H54 (cell line): ENCODE measurements around the gene AFF2.

Source experiments
- DNase-seq: peaks from one replicate; pipeline ENCODE4 v3.0.0; 2011; ENCODE audit warnings: low spot score, mixed read lengths; ENCODE audit not compliant: insufficient read length
- FAIRE-seq: peaks from 3 replicates; lab custom pipeline; 2011; peaks lifted over from hg19 to GRCh38; lab: Jason Lieb, UNC
- POLR2A ChIP-seq: IDR thresholded peaks from 2 replicates; pipeline ENCODE4 v1.6.1; 2011; ENCODE audit warnings: low read depth, mild to moderate bottlenecking, low read length

The AFF2 gene

GRCh38 chrX:148500423-148501385 is at the start of gene AFF2:
Gene AFF2 (plus strand): TSS chrX:148500617. CDS start chrX:148501098, 481 bp downstream.
- FAIRE-seq (no peak), DNase-seq (no peak)
- TF ChIP-seq POLR2A, result no peak

GRCh38 chrX:148457279-148457678 is 43.1 kb upstream of the AFF2 start:
- no peak for TF ChIP-seq POLR2A
- DNase-seq (no peak), FAIRE-seq (no peak)

GRCh38 chrX:148459343-148459742 is 41.1 kb upstream of the AFF2 start:
- no peak for FAIRE-seq
- TF ChIP-seq POLR2A, result no peak

GRCh38 chrX:148466292-148466691 is 34.1 kb upstream of the AFF2 start:
- no peak for DNase-seq
- no peak for FAIRE-seq
- TF ChIP-seq POLR2A, result no peak

More at GRCh38 chrX:148459343-148459742, 41.1 kb upstream of the AFF2 start:
- no peak for DNase-seq

- DNase-seq (no peak), FAIRE-seq (no peak)
- TF ChIP-seq POLR2A, result no peak
Measured at GRCh38 chrX:148470324-148470723, 30.1 kb upstream of the AFF2 start.

GRCh38 chrX:148474030-148474429 is 26.4 kb upstream of the AFF2 start:
- TF ChIP-seq POLR2A, result no peak
- FAIRE-seq (no peak), DNase-seq (no peak)

GRCh38 chrX:148492057-148492456 is 8.4 kb upstream of the AFF2 start:
- TF ChIP-seq POLR2A, result no peak
- no peak for DNase-seq
- no peak for FAIRE-seq

GRCh38 chrX:148495176-148495575 is 5.2 kb upstream of the AFF2 start:
- FAIRE-seq, result no peak
- no peak for DNase-seq
- TF ChIP-seq POLR2A, result no peak

- FAIRE-seq, result no peak
- no peak for DNase-seq
- no peak for TF ChIP-seq POLR2A
Measured at GRCh38 chrX:148498067-148498466, 2.4 kb upstream of the AFF2 start.

GRCh38 chrX:148499638-148500422 is 587 bp upstream of the AFF2 start:
- DNase-seq, result no peak
- FAIRE-seq, result no peak
- no peak for TF ChIP-seq POLR2A

GRCh38 chrX:148501386-148502066 is 1.1 kb downstream of the AFF2 start:
- DNase-seq (no peak), FAIRE-seq (no peak)
- no peak for TF ChIP-seq POLR2A

GRCh38 chrX:148504506-148504905 is 4.1 kb downstream of the AFF2 start:
- DNase-seq (no peak), FAIRE-seq (no peak)
- no peak for TF ChIP-seq POLR2A

GRCh38 chrX:148507418-148507817 is 7.0 kb downstream of the AFF2 start:
- DNase-seq, result no peak
- FAIRE-seq, result no peak
- TF ChIP-seq POLR2A, result no peak
